ENCODE results near the gene NRXN2.

The NRXN2 gene

GRCh38 chr11:64695548-64695947 lies 27.4 kb downstream of the NRXN2 start:
- no peak for DNase-seq

GRCh38 chr11:64694821-64695365 lies 28.1 kb downstream of the NRXN2 start:
- no peak for DNase-seq

- DNase-seq = no peak
These were observed 28.8 kb downstream of the NRXN2 start for GRCh38 chr11:64694026-64694755.

GRCh38 chr11:64692764-64693331 lies 30.1 kb downstream of the NRXN2 start:
- no peak for DNase-seq

GRCh38 chr11:64691543-64691942 lies 31.5 kb downstream of the NRXN2 start:
- no peak for DNase-seq

- DNase-seq = no peak
These were observed 32.8 kb downstream of the NRXN2 start for GRCh38 chr11:64690235-64690634.

- DNase-seq = peak; percentile 84
These were observed 34.4 kb downstream of the NRXN2 start for GRCh38 chr11:64688534-64688982.

GRCh38 chr11:64687643-64688533 lies 35.1 kb downstream of the NRXN2 start:
- DNase-seq = no peak

- no peak for DNase-seq
These were observed 35.8 kb downstream of the NRXN2 start for GRCh38 chr11:64687204-64687603.

- peak; percentile 30 for DNase-seq
These were observed 36.4 kb downstream of the NRXN2 start for GRCh38 chr11:64686466-64687170.

GRCh38 chr11:64685536-64685935 lies 37.5 kb downstream of the NRXN2 start:
- no peak for DNase-seq

GRCh38 chr11:64684357-64684756 lies 38.6 kb downstream of the NRXN2 start:
- no peak for DNase-seq

GRCh38 chr11:64681171-64681570 lies 41.8 kb downstream of the NRXN2 start:
- no peak for DNase-seq

GRCh38 chr11:64679846-64680245 lies 43.2 kb downstream of the NRXN2 start:
- DNase-seq = peak; percentile 56

- DNase-seq = no peak
These were observed 45.5 kb downstream of the NRXN2 start for GRCh38 chr11:64677441-64678023.

- DNase-seq = no peak
These were observed 46.8 kb downstream of the NRXN2 start for GRCh38 chr11:64676261-64676615.

- DNase-seq = peak; percentile 57
These were observed 47.3 kb downstream of the NRXN2 start for GRCh38 chr11:64675450-64676260.

GRCh38 chr11:64674774-64675173 lies 48.2 kb downstream of the NRXN2 start:
- DNase-seq = no peak

GRCh38 chr11:64673279-64673678 lies 49.7 kb downstream of the NRXN2 start:
- DNase-seq = no peak

- DNase-seq = no peak
These were observed 50.1 kb downstream of the NRXN2 start for GRCh38 chr11:64672875-64673274.

- peak; percentile 54 for DNase-seq
These were observed 52.0 kb downstream of the NRXN2 start for GRCh38 chr11:64670975-64671374.

All from inflammatory macrophage treated with lipopolysaccharide for 4 hours (primary cell).